Suprapubic skin (tissue), 4 donors: ENCODE measurements around the gene SLITRK4. TPM values are rescaled to one million over a fixed set of nuclear protein-coding genes. Genes with fewer than 3 reads are reported as not detected.

Source experiments
- DNase-seq, 2 donors: peaks; one replicate each; pipeline ENCODE4 v3.0.0-alpha.2; 2019; ENCODE audit warnings: low spot score in 2 of 2
- H3K27ac ChIP-seq: fragments of 200-600 bp; sonication (generic); one replicate; pipeline ENCODE4 v1.5.1; 2019
- H3K27me3 ChIP-seq: fragments of 200-600 bp; sonication (generic); one replicate; pipeline ENCODE4 v1.5.1; 2019
- H3K36me3 ChIP-seq: fragments of 200-600 bp; sonication (generic); one replicate; pipeline ENCODE4 v1.5.1; 2019
- H3K4me1 ChIP-seq: fragments of 200-600 bp; sonication (generic); one replicate; pipeline ENCODE4 v1.5.1; 2019
- H3K4me3 ChIP-seq: fragments of 200-600 bp; sonication (generic); one replicate; pipeline ENCODE4 v1.5.1; 2019; ENCODE audit warnings: mild to moderate bottlenecking
- H3K9me3 ChIP-seq: fragments of 200-600 bp; sonication (generic); one replicate; pipeline ENCODE4 v1.5.1; 2019
- EP300 ChIP-seq: sonication (generic); formaldehyde crosslinking; IDR thresholded peaks from one replicate; pipeline ENCODE4 v1.6.1; 2017; ENCODE audit warnings: antibody characterized with exemption
- POLR2A ChIP-seq, 2 donors: fragments of 450-650 bp; IDR thresholded peaks; one replicate each; pipeline ENCODE4 v1.6.1; 2017; ENCODE audit warnings: antibody characterized with exemption in 2 of 2, mild to moderate bottlenecking in 2 of 2, moderate library complexity in 2 of 2
- POLR2AphosphoS5 ChIP-seq, 3 donors: sonication (generic); formaldehyde crosslinking; IDR thresholded peaks; one replicate each; pipeline ENCODE4 v1.6.1; 2017; ENCODE audit warnings: antibody characterized with exemption in 3 of 3
- WGBS: methylation state at CpG from one replicate; pipeline ENCODE4 v1.1.5; 2018; 5-methylcytosine and 5-hydroxymethylcytosine counted together
- total RNA-seq, 4 donors: library from RNA; depleted of rRNA; stranded (reverse); fragments of >200 nt; gene quantifications; one replicate each; pipeline ENCODE4 v1.1.0, GENCODE V29; 2016
- TF ChIP-seq, protein P1 (sequence below), 2 donors: fragments of 200-600 bp in 1 of 2; fragments of 450-650 bp in 1 of 2; sonication (generic) in 1 of 2; IDR thresholded peaks; one replicate each; pipeline ENCODE4 v1.5.1; 2016 to 2019; ENCODE audit warnings: antibody characterized with exemption in 2 of 2, mild to moderate bottlenecking in 1 of 2, moderate library complexity in 1 of 2

Gene SLITRK4, protein sequence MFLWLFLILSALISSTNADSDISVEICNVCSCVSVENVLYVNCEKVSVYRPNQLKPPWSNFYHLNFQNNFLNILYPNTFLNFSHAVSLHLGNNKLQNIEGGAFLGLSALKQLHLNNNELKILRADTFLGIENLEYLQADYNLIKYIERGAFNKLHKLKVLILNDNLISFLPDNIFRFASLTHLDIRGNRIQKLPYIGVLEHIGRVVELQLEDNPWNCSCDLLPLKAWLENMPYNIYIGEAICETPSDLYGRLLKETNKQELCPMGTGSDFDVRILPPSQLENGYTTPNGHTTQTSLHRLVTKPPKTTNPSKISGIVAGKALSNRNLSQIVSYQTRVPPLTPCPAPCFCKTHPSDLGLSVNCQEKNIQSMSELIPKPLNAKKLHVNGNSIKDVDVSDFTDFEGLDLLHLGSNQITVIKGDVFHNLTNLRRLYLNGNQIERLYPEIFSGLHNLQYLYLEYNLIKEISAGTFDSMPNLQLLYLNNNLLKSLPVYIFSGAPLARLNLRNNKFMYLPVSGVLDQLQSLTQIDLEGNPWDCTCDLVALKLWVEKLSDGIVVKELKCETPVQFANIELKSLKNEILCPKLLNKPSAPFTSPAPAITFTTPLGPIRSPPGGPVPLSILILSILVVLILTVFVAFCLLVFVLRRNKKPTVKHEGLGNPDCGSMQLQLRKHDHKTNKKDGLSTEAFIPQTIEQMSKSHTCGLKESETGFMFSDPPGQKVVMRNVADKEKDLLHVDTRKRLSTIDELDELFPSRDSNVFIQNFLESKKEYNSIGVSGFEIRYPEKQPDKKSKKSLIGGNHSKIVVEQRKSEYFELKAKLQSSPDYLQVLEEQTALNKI
- 1 to 10 TPM in 3 of 4 donors, under 1 TPM in 1; 0.95 to 3.4 (median 1.9) TPM for total RNA-seq

DNA sequence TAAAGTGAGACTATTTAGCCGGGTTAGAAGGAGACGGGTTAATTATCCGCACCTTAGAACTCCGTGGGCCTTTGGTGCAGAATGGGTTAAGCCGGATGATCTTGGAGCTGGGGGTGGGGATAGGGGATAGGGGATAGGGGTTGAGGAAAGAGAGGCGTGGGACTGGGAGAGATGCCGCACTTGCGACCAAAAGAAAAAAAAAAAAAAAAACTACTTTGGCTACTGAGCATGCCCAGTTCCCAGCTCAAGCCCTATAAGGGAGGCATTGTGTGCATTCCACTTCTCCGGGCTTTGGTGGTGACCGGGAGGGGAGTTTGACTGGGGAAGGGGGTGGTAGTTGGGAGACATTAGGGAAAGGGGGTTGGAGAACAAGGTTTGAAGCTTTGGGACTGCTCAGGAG is at the start of gene SLITRK4:
TSS of gene SLITRK4 (minus strand) at position 187 of the 400 bp plus-strand sequence. CDS start 4,993 bp downstream, outside the sequence.
- H3K36me3 ChIP-seq: no peaks in the 10 kb centered on the region
- peak within 1 kb of the TSS; percentile 51 for H3K4me3 ChIP-seq
- no peak for DNase-seq
- H3K27ac ChIP-seq: no peak within 1 kb of the TSS
- peaks cover 6% of the 10 kb centered on the region for H3K27me3 ChIP-seq
- no peaks in the 10 kb centered on the region for H3K9me3 ChIP-seq
- peaks cover 8% of the 10 kb centered on the region for H3K4me1 ChIP-seq
- 46% methylated on average over 10 of the region's 10 CpGs for WGBS
- TF ChIP-seq POLR2AphosphoS5 (IDR thresholded peaks at IDR 0.05) (no peak), POLR2A (IDR thresholded peaks at IDR 0.05) (no peak), EP300 (no peak)
- TF ChIP-seq, protein P1, sequence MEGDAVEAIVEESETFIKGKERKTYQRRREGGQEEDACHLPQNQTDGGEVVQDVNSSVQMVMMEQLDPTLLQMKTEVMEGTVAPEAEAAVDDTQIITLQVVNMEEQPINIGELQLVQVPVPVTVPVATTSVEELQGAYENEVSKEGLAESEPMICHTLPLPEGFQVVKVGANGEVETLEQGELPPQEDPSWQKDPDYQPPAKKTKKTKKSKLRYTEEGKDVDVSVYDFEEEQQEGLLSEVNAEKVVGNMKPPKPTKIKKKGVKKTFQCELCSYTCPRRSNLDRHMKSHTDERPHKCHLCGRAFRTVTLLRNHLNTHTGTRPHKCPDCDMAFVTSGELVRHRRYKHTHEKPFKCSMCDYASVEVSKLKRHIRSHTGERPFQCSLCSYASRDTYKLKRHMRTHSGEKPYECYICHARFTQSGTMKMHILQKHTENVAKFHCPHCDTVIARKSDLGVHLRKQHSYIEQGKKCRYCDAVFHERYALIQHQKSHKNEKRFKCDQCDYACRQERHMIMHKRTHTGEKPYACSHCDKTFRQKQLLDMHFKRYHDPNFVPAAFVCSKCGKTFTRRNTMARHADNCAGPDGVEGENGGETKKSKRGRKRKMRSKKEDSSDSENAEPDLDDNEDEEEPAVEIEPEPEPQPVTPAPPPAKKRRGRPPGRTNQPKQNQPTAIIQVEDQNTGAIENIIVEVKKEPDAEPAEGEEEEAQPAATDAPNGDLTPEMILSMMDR (IDR thresholded peaks at IDR 0.05): no peak

DNA sequence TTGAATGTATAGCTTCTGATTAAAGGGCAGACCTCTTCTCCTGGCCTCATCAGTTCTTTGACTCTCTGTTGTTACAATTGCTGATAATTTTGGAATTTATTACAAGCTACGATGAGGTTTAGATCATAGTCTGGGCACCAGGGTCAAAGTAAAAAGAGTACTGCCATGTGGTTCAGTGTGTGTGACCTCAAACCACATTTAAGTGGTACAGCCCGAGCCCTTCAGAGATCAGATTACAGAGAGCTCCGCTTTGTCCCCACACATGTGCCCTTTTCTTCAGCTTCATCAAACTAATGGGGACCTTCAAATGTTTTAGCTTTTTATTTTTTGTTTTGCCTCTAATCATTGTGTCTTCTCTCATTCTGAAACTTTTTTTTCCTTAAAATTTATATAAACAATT is 47.6 kb upstream of the SLITRK4 start:
- TF ChIP-seq POLR2AphosphoS5 (IDR thresholded peaks at IDR 0.05) (no peak), EP300 (no peak), POLR2A (IDR thresholded peaks at IDR 0.05) (no peak)
- TF ChIP-seq, protein P1 (IDR thresholded peaks at IDR 0.05): no peak
- DNase-seq: no peak
- H3K27me3 ChIP-seq: no peaks in the 10 kb centered on the region
- WGBS: 59% methylated on average over 3 of the region's 3 CpGs
- no peak overlapping the region for H3K27ac ChIP-seq
- H3K9me3 ChIP-seq: no peaks in the 10 kb centered on the region
- H3K4me1 ChIP-seq: no peaks in the 10 kb centered on the region
- no peaks in the 10 kb centered on the region for H3K36me3 ChIP-seq
- H3K4me3 ChIP-seq: no peak overlapping the region

GRCh38 chrX:143674926-143675325 is 39.0 kb upstream of the SLITRK4 start:
- Histone ChIP-seq H3K27ac (no peak overlapping the region), H3K9me3 (no peaks in the 10 kb centered on the region), H3K4me1 (no peaks in the 10 kb centered on the region), H3K4me3 (no peak overlapping the region), H3K36me3 (no peaks in the 10 kb centered on the region), H3K27me3 (no peaks in the 10 kb centered on the region)
- 66% methylated on average over 4 of the region's 4 CpGs for WGBS
- no peak for TF ChIP-seq EP300
- no peak for TF ChIP-seq POLR2AphosphoS5 (IDR thresholded peaks at IDR 0.05)
- TF ChIP-seq, protein P1 (IDR thresholded peaks at IDR 0.05): no peak
- no peak for TF ChIP-seq POLR2A (IDR thresholded peaks at IDR 0.05)
- DNase-seq: no peak

- Histone ChIP-seq H3K27ac (no peak overlapping the region), H3K9me3 (no peaks in the 10 kb centered on the region), H3K4me1 (no peaks in the 10 kb centered on the region), H3K27me3 (no peaks in the 10 kb centered on the region), H3K36me3 (no peaks in the 10 kb centered on the region), H3K4me3 (no peak overlapping the region)
- TF ChIP-seq EP300 (no peak), POLR2A (IDR thresholded peaks at IDR 0.05) (no peak), POLR2AphosphoS5 (IDR thresholded peaks at IDR 0.05) (no peak)
- TF ChIP-seq, protein P1 (IDR thresholded peaks at IDR 0.05): no peak
- no peak for DNase-seq
- 14% methylated on average over 5 of the region's 5 CpGs for WGBS
These were observed 33.5 kb upstream of the SLITRK4 start for GRCh38 chrX:143669395-143669794.

DNA sequence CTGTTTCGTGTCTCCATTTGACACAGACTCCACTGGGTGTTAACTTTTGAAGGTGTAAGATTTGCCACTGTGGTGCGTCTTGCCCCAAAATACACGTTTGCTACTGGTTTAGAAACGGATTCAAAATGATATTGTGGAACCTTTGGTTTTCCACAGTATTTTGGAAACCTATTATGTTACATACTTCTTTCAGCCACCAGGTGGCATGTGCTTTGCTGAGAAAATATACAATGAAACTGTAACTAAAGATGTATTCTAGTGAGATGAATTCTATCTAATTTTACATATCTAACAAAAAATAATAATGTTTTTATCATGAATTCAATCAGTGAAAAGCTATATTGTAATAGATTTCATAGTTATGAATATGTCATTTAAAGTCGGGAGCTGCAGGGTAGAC is 28.4 kb upstream of the SLITRK4 start:
- Histone ChIP-seq H3K9me3 (no peaks in the 10 kb centered on the region), H3K4me3 (no peak overlapping the region), H3K4me1 (no peaks in the 10 kb centered on the region), H3K27ac (no peak overlapping the region), H3K36me3 (no peaks in the 10 kb centered on the region), H3K27me3 (no peaks in the 10 kb centered on the region)
- TF ChIP-seq, protein P1 (IDR thresholded peaks at IDR 0.05): peak in 1 of 2 donors; percentile 30
- TF ChIP-seq POLR2A (IDR thresholded peaks at IDR 0.05): no peak
- WGBS: 25% methylated on average over 5 of the region's 5 CpGs
- DNase-seq: no peak
